Smooth muscle cell (in vitro differentiated cells): Measurements from ENCODE around the gene MYOCD. TPM values are rescaled to one million over a fixed set of nuclear protein-coding genes. Genes with fewer than 3 reads are reported as not detected.
A peak's percentile ranks its signal among the peaks of the same experiment; 100 is the strongest.

Experiments used
- DNase-seq: peaks from one replicate; lab custom pipeline; 2025; ENCODE audit not compliant: unreplicated experiment; lab: John Stamatoyannopoulos, UW
- H2AFZ ChIP-seq: fragments of 200-600 bp; sonication (generic); 2 replicates; pipeline ENCODE4 v1.6.0; 2016; ENCODE audit warnings: antibody characterized with exemption, low read depth, mild to moderate bottlenecking
- H3F3A ChIP-seq: fragments of 200-600 bp; sonication (generic); 2 replicates; pipeline ENCODE4 v1.6.0; 2017; ENCODE audit warnings: antibody characterized with exemption, low read depth
- H3K27ac ChIP-seq: fragments of 200-600 bp; sonication (generic); 2 replicates; pipeline ENCODE4 v1.5.1; 2016; ENCODE audit warnings: low read depth, mild to moderate bottlenecking
- H3K27me3 ChIP-seq: fragments of 200-600 bp; sonication (generic); 2 replicates; pipeline ENCODE4 v1.6.1; 2016; ENCODE audit warnings: low read depth, mild to moderate bottlenecking
- H3K36me3 ChIP-seq: fragments of 200-600 bp; sonication (generic); 2 replicates; pipeline ENCODE4 v1.5.1; 2016; ENCODE audit warnings: low read depth
- H3K4me1 ChIP-seq: fragments of 200-600 bp; sonication (generic); 2 replicates; pipeline ENCODE4 v1.5.1; 2016; ENCODE audit warnings: low read depth
- H3K4me2 ChIP-seq: fragments of 200-600 bp; sonication (generic); 2 replicates; pipeline ENCODE4 v1.6.0; 2016; ENCODE audit warnings: mild to moderate bottlenecking
- H3K4me3 ChIP-seq: fragments of 200-600 bp; sonication (generic); 2 replicates; pipeline ENCODE4 v1.5.1; 2016; ENCODE audit warnings: mild to moderate bottlenecking
- H3K79me2 ChIP-seq: fragments of 200-600 bp; sonication (generic); 2 replicates; pipeline ENCODE4 v1.6.0; 2016; ENCODE audit warnings: low read depth, mild to moderate bottlenecking
- H3K9ac ChIP-seq: fragments of 200-600 bp; sonication (generic); 2 replicates; pipeline ENCODE4 v1.6.0; 2016; ENCODE audit warnings: low read depth
- H3K9me3 ChIP-seq: fragments of 200-600 bp; sonication (generic); replicated peaks from 2 replicates; pipeline ENCODE4 v1.5.1; 2016; ENCODE audit warnings: low read depth
- H4K20me1 ChIP-seq: fragments of 200-600 bp; sonication (generic); 2 replicates; pipeline ENCODE4 v1.6.0; 2016; ENCODE audit warnings: low read depth
- CTCF ChIP-seq: fragments of 200-600 bp; sonication (generic); IDR thresholded peaks from 2 replicates; pipeline ENCODE4 v1.5.1; 2017; ENCODE audit warnings: borderline replicate concordance, mild to moderate bottlenecking, antibody characterized with exemption; ENCODE audit not compliant: insufficient read depth, poor library complexity, severe bottlenecking
- whole genome bisulfite sequencing: methylation state at CpG from one replicate; pipeline ENCODE4 v1.1.7; 2016; ENCODE audit warnings: low lambda C conversion rate; 5-methylcytosine and 5-hydroxymethylcytosine counted together
- polyA plus RNA-seq: library from polyadenylated mRNA; unstranded; fragments of >200 nt; fragmentation: Nextera tagmentation; extraction: Ambion mirVana; gene quantifications from 2 replicates; pipeline ENCODE4 v1.2.1, GENCODE V29; 2016
- total RNA-seq: library from RNA; depleted of rRNA; stranded (reverse); fragments of >200 nt; gene quantifications from 2 replicates; pipeline ENCODE4 v1.2.3, GENCODE V29; 2014

Gene MYOCD
- total and polyA plus RNA-seq, 2 experiments from 2014 or later: 0.58 to 1.8 TPM

DNA sequence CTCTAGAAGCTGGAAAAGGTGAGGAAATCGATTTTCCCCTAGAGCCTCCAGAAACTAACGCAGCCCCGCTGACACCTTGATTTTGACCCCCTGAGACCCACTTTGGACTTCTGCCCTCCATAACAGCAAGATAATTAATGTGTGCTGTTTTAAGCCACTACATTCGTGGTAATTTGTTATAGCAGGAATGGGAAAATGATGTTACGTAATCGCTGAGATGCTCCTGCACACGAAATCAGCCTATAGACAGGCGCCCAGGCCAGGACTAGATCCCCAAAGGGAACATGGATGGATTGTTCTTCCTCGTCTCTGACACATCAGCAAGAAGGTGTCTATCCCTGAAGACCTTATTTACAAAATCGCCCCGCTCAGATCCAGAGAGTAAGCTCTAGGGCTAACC is 1.4 kb upstream of the MYOCD start:
- 77% methylated on average over 11 of the region's 11 CpGs for WGBS
- Histone ChIP-seq H3K4me1 (no peaks in the 10 kb centered on the region), H2AFZ (no peak overlapping the region), H3K4me2 (no peak overlapping the region), H3K27ac (no peak overlapping the region), H3K9ac (no peak overlapping the region), H3K4me3 (no peak overlapping the region), H3K27me3 (no peaks in the 10 kb centered on the region), H3K9me3 (no peaks in the 10 kb centered on the region), H4K20me1 (no peaks in the 10 kb centered on the region), H3F3A (peaks cover 13% of the 10 kb centered on the region), H3K36me3 (no peaks in the 10 kb centered on the region), H3K79me2 (no peaks in the 10 kb centered on the region)
- DNase-seq: no peak
- no peak for TF ChIP-seq CTCF

- H4K20me1 ChIP-seq: no peaks in the 10 kb centered on the region
- TF ChIP-seq CTCF: no peak
- peak overlapping the region; percentile 98 for H3K4me2 ChIP-seq
- 23% methylated on average over 11 of the region's 11 CpGs for WGBS
- DNase-seq: no peak
- H3K36me3 ChIP-seq: no peaks in the 10 kb centered on the region
- H3K4me3 ChIP-seq: peak overlapping the region; percentile 66
- H3K27ac ChIP-seq: no peak overlapping the region
- no peaks in the 10 kb centered on the region for H3K79me2 ChIP-seq
- H3K4me1 ChIP-seq: no peaks in the 10 kb centered on the region
- no peaks in the 10 kb centered on the region for H3K9me3 ChIP-seq
- no peaks in the 10 kb centered on the region for H3K27me3 ChIP-seq
- H2AFZ ChIP-seq: peak overlapping the region; percentile 96
- peaks cover 13% of the 10 kb centered on the region for H3F3A ChIP-seq
- peak overlapping the region; percentile 21 for H3K9ac ChIP-seq
Measured at GRCh38 chr17:12664894-12665262, 812 bp upstream of the MYOCD start.

GRCh38 chr17:12666718-12667117 is 1.0 kb downstream of the MYOCD start:
- Histone ChIP-seq H3K36me3 (no peaks in the 10 kb centered on the region), H3K9ac (no peak overlapping the region), H3K9me3 (no peaks in the 10 kb centered on the region), H3K4me1 (no peaks in the 10 kb centered on the region), H3K79me2 (no peaks in the 10 kb centered on the region), H3F3A (peaks cover 13% of the 10 kb centered on the region), H4K20me1 (no peaks in the 10 kb centered on the region), H3K27ac (no peak overlapping the region), H2AFZ (no peak overlapping the region), H3K27me3 (no peaks in the 10 kb centered on the region), H3K4me3 (peak overlapping the region; percentile 66), H3K4me2 (peak overlapping the region; percentile 98)
- WGBS: 87% methylated on average over 6 of the region's 6 CpGs
- no peak for TF ChIP-seq CTCF
- no peak for DNase-seq

GRCh38 chr17:12667299-12667958 is 1.7 kb downstream of the MYOCD start:
- DNase-seq: no peak
- peak; percentile 68 for TF ChIP-seq CTCF
- Histone ChIP-seq H3K36me3 (no peaks in the 10 kb centered on the region), H3K27ac (no peak overlapping the region), H3K4me2 (peak overlapping the region; percentile 98), H3K9ac (no peak overlapping the region), H2AFZ (no peak overlapping the region), H3K9me3 (no peaks in the 10 kb centered on the region), H3K4me1 (no peaks in the 10 kb centered on the region), H4K20me1 (no peaks in the 10 kb centered on the region), H3K4me3 (peak overlapping the region; percentile 66), H3F3A (peaks cover 13% of the 10 kb centered on the region), H3K79me2 (no peaks in the 10 kb centered on the region), H3K27me3 (no peaks in the 10 kb centered on the region)
- WGBS: 9% methylated on average over 9 of the region's 9 CpGs
